Neural cell (in vitro differentiated cells): ENCODE results near the gene TMEM273. TPM values are rescaled to one million over a fixed set of nuclear protein-coding genes. Genes with fewer than 3 reads are reported as not detected.

Experiments
- H2AFZ ChIP-seq: fragments of 200-600, 300-800 bp; sonication (generic), shearing (Covaris generic); 2 replicates; pipeline ENCODE4 v1.6.0; 2014; ENCODE audit warnings: low read depth, mild to moderate bottlenecking, antibody characterized with exemption, low read length, moderate library complexity
- H3F3A ChIP-seq: fragments of 200-600 bp; shearing (Covaris generic); 2 replicates; pipeline ENCODE4 v1.6.1; 2016; ENCODE audit warnings: mild to moderate bottlenecking, moderate library complexity, mixed read lengths, antibody characterized with exemption, low read length; ENCODE audit not compliant: insufficient read depth, poor library complexity, severe bottlenecking
- H3K27ac ChIP-seq: fragments of 200-600, 300-800 bp; sonication (generic), shearing (Covaris generic); 2 replicates; pipeline ENCODE4 v1.5.1; 2014; ENCODE audit warnings: mild to moderate bottlenecking, low read length, moderate library complexity
- H3K27me3 ChIP-seq: fragments of 300-800, 200-600 bp; sonication (generic), shearing (Covaris generic); 2 replicates; pipeline ENCODE4 v1.6.0; 2014; ENCODE audit warnings: mild to moderate bottlenecking, low read depth, low read length, moderate library complexity; ENCODE audit not compliant: insufficient read depth
- H3K36me3 ChIP-seq: fragments of 300-800, 200-600 bp; sonication (generic), shearing (Covaris generic); 2 replicates; pipeline ENCODE4 v1.5.1; 2014; ENCODE audit warnings: mild to moderate bottlenecking, antibody characterized with exemption, low read length, moderate library complexity; ENCODE audit not compliant: insufficient read depth
- H3K4me2 ChIP-seq: fragments of 300-800, 200-600 bp; sonication (generic), shearing (Covaris generic); 2 replicates; pipeline ENCODE4 v1.6.0; 2014; ENCODE audit warnings: mild to moderate bottlenecking, low read length
- H3K4me3 ChIP-seq: fragments of 300-800, 200-600 bp; sonication (generic), shearing (Covaris generic); 2 replicates; pipeline ENCODE4 v1.5.1; 2014; ENCODE audit warnings: mild to moderate bottlenecking, low read length, moderate library complexity
- H3K79me2 ChIP-seq: fragments of 200-600 bp; shearing (Covaris generic); replicated peaks from 2 replicates; pipeline ENCODE4 v1.6.0; 2014; ENCODE audit warnings: mild to moderate bottlenecking, low read length, moderate library complexity; ENCODE audit not compliant: insufficient read depth
- H3K9ac ChIP-seq: fragments of 300-800, 200-600 bp; sonication (generic), shearing (Covaris generic); 2 replicates; pipeline ENCODE4 v1.6.1; 2016; ENCODE audit warnings: mild to moderate bottlenecking, low read length, mixed read lengths
- H3K9me2 ChIP-seq: fragments of 200-600 bp; shearing (Covaris generic); 2 replicates; pipeline ENCODE4 v1.6.1; 2016; ENCODE audit warnings: mild to moderate bottlenecking, low read length, mixed read lengths; ENCODE audit not compliant: insufficient read depth
- H3K9me3 ChIP-seq: fragments of 200-600, 300-800 bp; sonication (generic), shearing (Covaris generic); 2 replicates; pipeline ENCODE4 v1.6.1; 2016; ENCODE audit warnings: mild to moderate bottlenecking, mixed run types, low read length, moderate library complexity, mixed read lengths
- H4K20me1 ChIP-seq: fragments of 200-600 bp; shearing (Covaris generic); 2 replicates; pipeline ENCODE4 v1.6.1; 2016; ENCODE audit warnings: mild to moderate bottlenecking, mixed run types; ENCODE audit not compliant: insufficient read depth
- EP300 ChIP-seq: fragments of 450-650 bp; conservative IDR thresholded peaks from 2 replicates; pipeline ENCODE4 v1.6.1; 2014; ENCODE audit warnings: antibody characterized with exemption, mild to moderate bottlenecking, moderate library complexity; ENCODE audit not compliant: poor library complexity, severe bottlenecking
- EZH2 ChIP-seq: fragments of 200-600, 300-800 bp; shearing (Covaris generic), sonication (generic); IDR thresholded peaks from 2 replicates; pipeline ENCODE4 v1.6.1; 2014; ENCODE audit warnings: antibody characterized with exemption, low read length, borderline replicate concordance, mild to moderate bottlenecking; ENCODE audit not compliant: insufficient read depth, poor library complexity, severe bottlenecking
- MXI1 ChIP-seq: fragments of 450-650 bp; conservative IDR thresholded peaks from 2 replicates; pipeline ENCODE4 v1.6.1; 2014; ENCODE audit warnings: antibody characterized with exemption, mild to moderate bottlenecking; ENCODE audit not compliant: poor library complexity, severe bottlenecking
- POLR2AphosphoS5 ChIP-seq: IDR thresholded peaks from 2 replicates; pipeline ENCODE4 v1.6.1; 2012
- RAD21 ChIP-seq: fragments of 450-650 bp; conservative IDR thresholded peaks from 2 replicates; pipeline ENCODE4 v1.6.1; 2014; ENCODE audit warnings: antibody characterized with exemption, mild to moderate bottlenecking, moderate library complexity
- SMC3 ChIP-seq: fragments of 450-650 bp; conservative IDR thresholded peaks from 2 replicates; pipeline ENCODE4 v1.6.1; 2014; ENCODE audit warnings: antibody characterized with exemption, mild to moderate bottlenecking, moderate library complexity; ENCODE audit not compliant: poor library complexity
- TAF1 ChIP-seq: IDR thresholded peaks from 2 replicates; pipeline ENCODE4 v1.6.1; 2012; ENCODE audit warnings: low read depth
- polyA plus RNA-seq: library from polyadenylated mRNA; depleted of rRNA; stranded (reverse); fragments of >200 nt; gene quantifications from 2 replicates; pipeline ENCODE4 v1.2.3, GENCODE V29; 2014
- TF ChIP-seq, protein P1 (sequence below): fragments of 450-650 bp; IDR thresholded peaks from 2 replicates; pipeline ENCODE4 v1.5.1; 2014; ENCODE audit warnings: antibody characterized with exemption, mild to moderate bottlenecking, moderate library complexity; ENCODE audit not compliant: poor library complexity, severe bottlenecking
- TF ChIP-seq, protein P2 (sequence below): IDR thresholded peaks from 2 replicates; pipeline ENCODE4 v1.6.1; 2012; ENCODE audit warnings: borderline replicate concordance

Gene TMEM273
- polyA plus RNA-seq, 1 donor from 2014 or later: not detected

DNA sequence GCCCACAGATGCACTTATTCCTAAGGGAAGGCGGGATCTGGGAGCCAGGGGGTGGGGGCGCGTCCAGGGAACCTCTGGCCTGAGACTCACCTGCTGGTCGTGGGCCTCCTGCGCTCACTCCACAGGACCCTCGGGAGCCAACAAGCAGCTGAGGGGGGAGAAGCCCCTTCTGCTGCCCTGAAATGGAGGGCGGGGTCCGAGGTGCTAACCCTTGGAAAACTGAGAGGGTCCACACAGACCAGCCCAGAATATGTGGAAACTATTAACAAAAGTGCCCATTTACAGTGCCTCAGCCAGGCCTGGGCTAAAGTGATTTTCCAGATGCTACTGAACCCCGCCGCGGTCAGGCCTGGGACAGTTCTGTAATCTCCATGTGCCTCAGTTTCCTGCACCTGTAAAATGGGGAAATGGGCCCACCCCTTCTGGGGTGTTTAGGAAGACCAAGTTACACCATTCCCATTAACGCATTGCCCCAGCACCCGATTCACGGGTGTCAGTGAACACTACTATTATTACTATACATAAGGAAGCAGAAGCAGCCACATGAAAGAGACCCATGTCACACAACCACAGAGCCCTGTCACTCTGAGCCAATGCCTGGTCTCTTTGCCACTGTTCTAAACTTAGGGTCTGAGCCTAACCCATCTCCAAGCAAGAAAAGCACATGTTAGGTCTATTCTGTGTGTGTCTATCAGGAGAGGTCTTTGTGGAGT, 72.2 kb downstream of the TMEM273 start:
- H3K27ac ChIP-seq: no peak overlapping the region
- H3K4me3 ChIP-seq: peak overlapping the region; percentile 49
- no peaks in the 10 kb centered on the region for H3K36me3 ChIP-seq
- H3K79me2 ChIP-seq: no peaks in the 10 kb centered on the region
- H3K4me2 ChIP-seq: no peak overlapping the region
- no peak overlapping the region for H2AFZ ChIP-seq
- H3K9me2 ChIP-seq: no peaks in the 10 kb centered on the region
- peaks cover 8% of the 10 kb centered on the region for H3K27me3 ChIP-seq
- TF ChIP-seq TAF1: no peak
- TF ChIP-seq POLR2AphosphoS5: no peak
- no peak for TF ChIP-seq EZH2
- TF ChIP-seq, protein P1, sequence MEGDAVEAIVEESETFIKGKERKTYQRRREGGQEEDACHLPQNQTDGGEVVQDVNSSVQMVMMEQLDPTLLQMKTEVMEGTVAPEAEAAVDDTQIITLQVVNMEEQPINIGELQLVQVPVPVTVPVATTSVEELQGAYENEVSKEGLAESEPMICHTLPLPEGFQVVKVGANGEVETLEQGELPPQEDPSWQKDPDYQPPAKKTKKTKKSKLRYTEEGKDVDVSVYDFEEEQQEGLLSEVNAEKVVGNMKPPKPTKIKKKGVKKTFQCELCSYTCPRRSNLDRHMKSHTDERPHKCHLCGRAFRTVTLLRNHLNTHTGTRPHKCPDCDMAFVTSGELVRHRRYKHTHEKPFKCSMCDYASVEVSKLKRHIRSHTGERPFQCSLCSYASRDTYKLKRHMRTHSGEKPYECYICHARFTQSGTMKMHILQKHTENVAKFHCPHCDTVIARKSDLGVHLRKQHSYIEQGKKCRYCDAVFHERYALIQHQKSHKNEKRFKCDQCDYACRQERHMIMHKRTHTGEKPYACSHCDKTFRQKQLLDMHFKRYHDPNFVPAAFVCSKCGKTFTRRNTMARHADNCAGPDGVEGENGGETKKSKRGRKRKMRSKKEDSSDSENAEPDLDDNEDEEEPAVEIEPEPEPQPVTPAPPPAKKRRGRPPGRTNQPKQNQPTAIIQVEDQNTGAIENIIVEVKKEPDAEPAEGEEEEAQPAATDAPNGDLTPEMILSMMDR: no peak
- TF ChIP-seq RAD21: no peak
- no peak for TF ChIP-seq EP300
- no peak for TF ChIP-seq MXI1
- TF ChIP-seq, protein P2, sequence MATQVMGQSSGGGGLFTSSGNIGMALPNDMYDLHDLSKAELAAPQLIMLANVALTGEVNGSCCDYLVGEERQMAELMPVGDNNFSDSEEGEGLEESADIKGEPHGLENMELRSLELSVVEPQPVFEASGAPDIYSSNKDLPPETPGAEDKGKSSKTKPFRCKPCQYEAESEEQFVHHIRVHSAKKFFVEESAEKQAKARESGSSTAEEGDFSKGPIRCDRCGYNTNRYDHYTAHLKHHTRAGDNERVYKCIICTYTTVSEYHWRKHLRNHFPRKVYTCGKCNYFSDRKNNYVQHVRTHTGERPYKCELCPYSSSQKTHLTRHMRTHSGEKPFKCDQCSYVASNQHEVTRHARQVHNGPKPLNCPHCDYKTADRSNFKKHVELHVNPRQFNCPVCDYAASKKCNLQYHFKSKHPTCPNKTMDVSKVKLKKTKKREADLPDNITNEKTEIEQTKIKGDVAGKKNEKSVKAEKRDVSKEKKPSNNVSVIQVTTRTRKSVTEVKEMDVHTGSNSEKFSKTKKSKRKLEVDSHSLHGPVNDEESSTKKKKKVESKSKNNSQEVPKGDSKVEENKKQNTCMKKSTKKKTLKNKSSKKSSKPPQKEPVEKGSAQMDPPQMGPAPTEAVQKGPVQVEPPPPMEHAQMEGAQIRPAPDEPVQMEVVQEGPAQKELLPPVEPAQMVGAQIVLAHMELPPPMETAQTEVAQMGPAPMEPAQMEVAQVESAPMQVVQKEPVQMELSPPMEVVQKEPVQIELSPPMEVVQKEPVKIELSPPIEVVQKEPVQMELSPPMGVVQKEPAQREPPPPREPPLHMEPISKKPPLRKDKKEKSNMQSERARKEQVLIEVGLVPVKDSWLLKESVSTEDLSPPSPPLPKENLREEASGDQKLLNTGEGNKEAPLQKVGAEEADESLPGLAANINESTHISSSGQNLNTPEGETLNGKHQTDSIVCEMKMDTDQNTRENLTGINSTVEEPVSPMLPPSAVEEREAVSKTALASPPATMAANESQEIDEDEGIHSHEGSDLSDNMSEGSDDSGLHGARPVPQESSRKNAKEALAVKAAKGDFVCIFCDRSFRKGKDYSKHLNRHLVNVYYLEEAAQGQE: no peak
- no peak for TF ChIP-seq SMC3
- H3K9ac ChIP-seq: no peak overlapping the region
- no peaks in the 10 kb centered on the region for H3F3A ChIP-seq
- no peaks in the 10 kb centered on the region for H3K9me3 ChIP-seq
- no peaks in the 10 kb centered on the region for H4K20me1 ChIP-seq

DNA sequence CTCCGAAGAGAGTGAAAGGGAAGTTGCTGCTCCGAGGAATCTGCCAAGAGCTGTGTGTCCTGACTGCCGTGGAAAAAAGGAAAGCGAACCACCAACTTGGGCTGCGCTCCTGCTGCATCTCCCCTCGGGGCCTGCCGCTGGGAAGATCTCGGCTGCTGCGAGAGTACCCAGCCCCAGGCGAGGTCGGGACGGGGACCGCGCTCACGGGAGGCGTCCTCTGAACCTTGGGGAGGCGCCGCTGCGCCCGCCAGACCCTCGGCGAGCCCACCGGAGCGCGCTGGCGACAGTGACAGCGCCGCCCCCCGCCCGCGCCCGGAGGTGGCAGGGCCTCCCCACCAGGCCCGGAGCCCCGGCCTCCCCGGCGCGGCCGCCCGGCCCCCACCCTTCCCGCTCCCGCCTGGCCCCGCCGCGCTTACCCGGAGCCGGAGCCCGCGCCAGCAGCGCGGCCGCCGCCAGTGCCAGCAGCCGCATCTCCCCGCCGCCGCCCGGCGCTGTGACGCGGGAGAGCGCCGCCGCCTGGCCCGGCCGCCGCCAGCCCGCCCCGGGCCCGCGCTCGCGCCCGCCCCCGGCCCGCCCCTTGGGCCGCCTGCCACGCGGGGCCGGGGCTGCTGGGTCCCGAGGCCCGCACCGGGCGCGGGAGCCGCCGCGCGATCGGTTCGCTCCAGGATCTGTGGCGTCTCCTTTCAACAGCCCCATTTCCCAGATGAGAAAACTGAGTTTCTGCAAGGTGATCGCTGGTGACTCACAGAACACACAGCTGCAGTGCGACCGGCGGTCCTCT, 73.0 kb downstream of the TMEM273 start, which contains the start of gene VSTM4:
Gene VSTM4 (minus strand): TSS at position 508 of the 781 bp plus-strand sequence. CDS start 37 bp downstream, at position 471.
- Histone ChIP-seq H4K20me1 (no peaks in the 10 kb centered on the region), H3K36me3 (no peaks in the 10 kb centered on the region), H3K4me3 (peak within 1 kb of the TSS; percentile 73), H3K9me2 (no peaks in the 10 kb centered on the region), H3K27ac (no peak within 1 kb of the TSS), H3K27me3 (peaks cover 8% of the 10 kb centered on the region), H3F3A (no peaks in the 10 kb centered on the region), H3K9ac (peak within 1 kb of the TSS; percentile 51), H3K4me2 (peak within 1 kb of the TSS; percentile 45), H3K79me2 (no peaks in the 10 kb centered on the region), H2AFZ (no peak within 1 kb of the TSS), H3K9me3 (no peaks in the 10 kb centered on the region)
- TF ChIP-seq POLR2AphosphoS5 (no peak), RAD21 (peak; percentile 33), TAF1 (no peak), EZH2 (no peak), MXI1 (peak; percentile 28), SMC3 (peak; percentile 31), EP300 (no peak)
- TF ChIP-seq, protein P1: peak; percentile 55
- TF ChIP-seq, protein P2: no peak
